ENCODE results near the gene TTN.
"Not testable (repeated sequence)": the region's sequence is repeated elsewhere in the genome, so short reads cannot be mapped to it uniquely, and the experiment has no call there.

Gene TTN

DNA sequence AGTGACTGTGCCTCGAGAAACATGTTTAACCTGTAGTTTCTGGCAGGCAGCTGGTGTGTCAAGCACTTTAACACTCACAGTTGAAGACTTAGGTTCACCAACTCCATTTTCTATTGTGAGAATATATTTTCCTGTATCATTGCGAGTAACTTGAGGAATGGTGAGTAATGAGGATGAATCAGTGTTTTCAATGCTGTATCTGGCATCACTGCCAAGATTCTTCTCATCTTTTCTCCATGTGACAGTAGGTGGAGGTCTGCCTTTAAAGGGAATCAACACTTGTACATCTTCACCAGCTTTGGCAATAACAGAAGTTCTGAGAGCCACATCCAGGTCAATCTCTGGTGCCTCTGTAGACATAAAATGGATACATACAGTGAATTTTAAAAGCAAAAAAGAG is 254.2 kb downstream of the TTN start:
- Histone ChIP-seq H3K4me1 (ENCODE audit: control insufficient read depth, insufficient read depth, low read length) (no peaks in the 10 kb centered on the region), H3K36me3 (ENCODE audit: control insufficient read depth, insufficient read depth, low read length) (peaks cover 6% of the 10 kb centered on the region), H3K9me3 (ENCODE audit: control insufficient read depth, insufficient read depth, low read length) (no peaks in the 10 kb centered on the region), H3K4me3 (ENCODE audit: low read depth, low read length) (no peak overlapping the region), H3K9ac (ENCODE audit: low read depth, low read length) (no peak overlapping the region), H3K27me3 (ENCODE audit: control insufficient read depth, insufficient read depth, low read length) (no peaks in the 10 kb centered on the region)

DNA sequence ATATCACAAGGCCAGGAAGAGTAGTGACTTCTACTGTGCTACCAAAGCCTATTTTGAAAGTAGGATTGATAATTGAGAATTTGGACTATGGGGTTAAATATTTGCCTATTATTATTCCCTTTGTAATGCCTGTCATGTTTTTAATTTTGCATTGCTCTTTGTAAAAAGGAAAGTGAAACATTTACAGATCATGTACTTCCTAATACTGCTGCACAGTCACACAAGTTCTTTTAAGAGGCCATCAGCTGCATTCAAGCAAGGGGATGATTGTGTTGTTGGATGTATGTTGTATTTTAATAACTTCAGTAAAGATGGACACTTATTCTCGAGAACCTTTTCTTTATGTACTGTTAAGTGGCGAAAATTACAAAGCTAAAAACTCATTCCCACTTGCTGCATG is 256.9 kb downstream of the TTN start:
- Histone ChIP-seq H3K27me3 (ENCODE audit: control insufficient read depth, insufficient read depth, low read length) (no peaks in the 10 kb centered on the region), H3K9ac (ENCODE audit: low read depth, low read length) (no peak overlapping the region), H3K4me1 (ENCODE audit: control insufficient read depth, insufficient read depth, low read length) (no peaks in the 10 kb centered on the region), H3K4me3 (ENCODE audit: low read depth, low read length) (no peak overlapping the region), H3K9me3 (ENCODE audit: control insufficient read depth, insufficient read depth, low read length) (no peaks in the 10 kb centered on the region), H3K36me3 (ENCODE audit: control insufficient read depth, insufficient read depth, low read length) (peaks cover 9% of the 10 kb centered on the region)

DNA sequence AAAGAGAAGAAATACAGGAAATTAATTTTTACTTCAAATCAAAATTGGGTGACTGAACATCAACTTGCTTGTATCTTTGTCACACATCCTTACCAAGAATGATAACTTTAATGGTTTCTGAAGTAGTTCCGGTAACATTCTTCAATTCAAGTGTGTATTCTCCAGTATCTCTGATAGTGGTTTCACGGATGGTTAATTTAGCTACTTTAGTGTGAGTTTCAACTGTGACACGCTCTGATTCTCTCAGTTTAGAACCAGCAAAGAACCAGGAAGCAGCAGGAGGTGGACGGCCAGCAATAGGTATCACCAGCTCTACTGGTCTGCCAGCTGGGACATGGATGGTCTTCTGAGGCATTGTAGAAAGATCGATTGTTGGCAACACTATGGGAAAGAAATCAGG is 264.7 kb downstream of the TTN start:
- Histone ChIP-seq H3K27me3 (ENCODE audit: control insufficient read depth, insufficient read depth, low read length) (no peaks in the 10 kb centered on the region), H3K36me3 (ENCODE audit: control insufficient read depth, insufficient read depth, low read length) (peaks cover 17% of the 10 kb centered on the region), H3K9me3 (ENCODE audit: control insufficient read depth, insufficient read depth, low read length) (no peaks in the 10 kb centered on the region), H3K4me1 (ENCODE audit: control insufficient read depth, insufficient read depth, low read length) (no peaks in the 10 kb centered on the region), H3K4me3 (ENCODE audit: low read depth, low read length) (no peak overlapping the region), H3K9ac (ENCODE audit: low read depth, low read length) (no peak overlapping the region)

DNA sequence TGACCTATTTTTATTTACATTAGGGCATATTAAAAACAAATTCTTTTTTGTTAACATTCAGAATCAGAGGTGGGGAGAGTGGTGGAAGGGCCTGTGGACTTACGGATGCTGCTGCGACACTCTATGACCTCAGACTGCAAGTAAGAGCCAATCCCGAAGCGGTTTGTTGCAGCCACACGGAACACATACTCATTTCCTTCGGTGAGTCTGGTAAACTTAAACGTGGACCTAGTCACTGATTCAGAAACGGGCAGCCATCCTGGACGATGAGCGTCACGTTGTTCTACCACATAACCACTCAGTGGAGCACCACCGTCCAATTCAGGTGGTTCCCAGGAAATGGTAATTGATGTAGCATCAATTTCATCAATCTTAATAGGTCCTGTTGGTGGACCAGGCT is 265.1 kb downstream of the TTN start:
- Histone ChIP-seq H3K36me3 (ENCODE audit: control insufficient read depth, insufficient read depth, low read length) (peaks cover 19% of the 10 kb centered on the region), H3K9me3 (ENCODE audit: control insufficient read depth, insufficient read depth, low read length) (no peaks in the 10 kb centered on the region), H3K9ac (ENCODE audit: low read depth, low read length) (no peak overlapping the region), H3K4me1 (ENCODE audit: control insufficient read depth, insufficient read depth, low read length) (no peaks in the 10 kb centered on the region), H3K27me3 (ENCODE audit: control insufficient read depth, insufficient read depth, low read length) (no peaks in the 10 kb centered on the region), H3K4me3 (ENCODE audit: low read depth, low read length) (no peak overlapping the region)

DNA sequence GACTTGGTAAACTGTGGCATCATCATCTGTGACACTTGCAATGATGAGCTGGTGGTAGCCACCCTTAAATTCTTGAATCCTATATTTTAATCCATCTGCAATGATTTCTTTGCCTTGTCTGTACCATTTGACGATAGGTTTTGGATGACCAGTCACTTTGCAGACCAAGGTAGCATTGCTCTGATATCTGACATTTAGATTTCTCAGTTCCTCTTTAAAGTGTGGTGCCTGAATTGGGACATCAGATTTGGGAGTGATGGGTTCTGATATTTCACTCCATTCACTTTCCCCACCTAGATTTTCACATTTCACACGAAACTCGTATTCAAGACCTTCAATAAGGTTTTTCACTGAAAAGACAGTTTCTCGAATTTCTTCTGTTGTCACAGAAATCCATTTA is 271.2 kb downstream of the TTN start:
- H3K27me3 ChIP-seq (ENCODE audit: control insufficient read depth, insufficient read depth, low read length): no peaks in the 10 kb centered on the region
- no peaks in the 10 kb centered on the region for H3K4me1 ChIP-seq (ENCODE audit: control insufficient read depth, insufficient read depth, low read length)
- H3K4me3 ChIP-seq (ENCODE audit: low read depth, low read length): no peak overlapping the region
- H3K9me3 ChIP-seq (ENCODE audit: control insufficient read depth, insufficient read depth, low read length): no peaks in the 10 kb centered on the region
- H3K36me3 ChIP-seq (ENCODE audit: control insufficient read depth, insufficient read depth, low read length): peaks cover 25% of the 10 kb centered on the region
- H3K9ac ChIP-seq (ENCODE audit: low read depth, low read length): no peak overlapping the region

DNA sequence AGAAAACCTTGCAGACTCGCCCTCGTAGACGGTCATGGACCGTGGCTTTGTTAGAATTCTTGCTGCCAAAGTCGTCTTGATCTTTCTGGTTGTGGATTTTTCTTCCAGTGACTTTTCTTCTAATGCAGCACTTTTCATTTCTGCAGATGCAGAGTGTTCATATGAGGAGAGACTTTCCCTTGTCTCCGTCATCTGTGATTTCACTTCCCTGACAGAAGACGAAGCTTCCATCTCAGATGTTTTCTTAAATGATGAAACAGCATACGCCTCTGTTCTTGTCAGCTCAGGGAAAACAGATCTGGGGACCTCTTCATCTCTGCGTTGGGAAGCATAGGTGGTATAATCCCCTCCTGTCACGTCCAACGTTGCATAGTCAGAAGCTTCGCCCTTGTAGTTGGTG is 276.1 kb downstream of the TTN start:
- Histone ChIP-seq H3K4me3 (ENCODE audit: low read depth, low read length) (no peak overlapping the region), H3K4me1 (ENCODE audit: control insufficient read depth, insufficient read depth, low read length) (no peaks in the 10 kb centered on the region), H3K27me3 (ENCODE audit: control insufficient read depth, insufficient read depth, low read length) (no peaks in the 10 kb centered on the region), H3K36me3 (ENCODE audit: control insufficient read depth, insufficient read depth, low read length) (peaks cover 17% of the 10 kb centered on the region), H3K9me3 (ENCODE audit: control insufficient read depth, insufficient read depth, low read length) (no peaks in the 10 kb centered on the region), H3K9ac (ENCODE audit: low read depth, low read length) (no peak overlapping the region)

DNA sequence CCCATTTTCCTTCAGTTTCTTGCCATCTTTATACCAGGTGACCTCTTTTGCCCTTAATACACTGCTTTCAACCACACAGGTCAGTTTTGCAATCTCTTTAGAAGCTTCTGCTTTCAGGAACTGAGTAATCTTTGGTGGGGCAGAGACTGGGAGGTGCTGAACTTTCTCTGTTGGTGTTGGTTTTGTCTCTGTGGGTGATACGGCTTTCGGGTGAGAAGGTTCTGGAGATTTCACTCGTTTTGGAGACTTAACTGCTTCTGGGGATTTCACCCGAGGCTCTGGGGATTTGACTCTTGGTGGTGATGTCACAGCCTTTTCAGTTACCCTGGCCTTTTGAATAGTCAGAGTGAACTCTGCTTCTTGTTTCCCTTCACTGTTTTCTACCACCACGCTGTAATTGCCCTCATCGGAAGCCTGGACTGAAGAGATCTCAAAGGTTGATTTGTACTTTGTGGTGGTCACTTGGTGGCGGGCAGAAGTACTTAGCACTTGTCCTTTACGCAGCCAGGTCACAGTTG is 276.5 kb downstream of the TTN start:
- H3K36me3 ChIP-seq (ENCODE audit: control insufficient read depth, insufficient read depth, low read length): peaks cover 17% of the 10 kb centered on the region
- H3K27me3 ChIP-seq (ENCODE audit: control insufficient read depth, insufficient read depth, low read length): no peaks in the 10 kb centered on the region
- H3K4me1 ChIP-seq (ENCODE audit: control insufficient read depth, insufficient read depth, low read length): no peaks in the 10 kb centered on the region
- H3K9ac ChIP-seq (ENCODE audit: low read depth, low read length): no peak overlapping the region
- H3K9me3 ChIP-seq (ENCODE audit: control insufficient read depth, insufficient read depth, low read length): no peaks in the 10 kb centered on the region
- no peak overlapping the region for H3K4me3 ChIP-seq (ENCODE audit: low read depth, low read length)

DNA sequence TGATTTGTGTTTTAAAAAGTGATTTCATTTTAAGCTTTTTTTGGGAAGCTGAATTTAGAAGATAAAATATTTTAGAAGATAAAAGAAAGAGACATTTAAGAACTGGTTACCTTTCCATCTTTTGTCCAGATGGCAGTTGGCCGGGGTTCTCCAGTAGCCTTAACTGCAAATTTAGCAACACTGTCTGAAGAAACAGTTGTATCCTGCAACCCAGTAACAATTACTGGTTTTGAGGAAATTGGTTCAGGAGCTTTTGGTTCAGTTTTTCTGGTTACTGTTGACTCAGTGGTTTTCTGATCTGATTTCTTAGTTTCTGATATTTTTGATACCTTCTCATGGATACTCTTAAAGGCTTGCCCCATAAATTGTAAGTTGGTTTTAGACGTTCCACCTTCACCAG is 277.1 kb downstream of the TTN start:
- no peak overlapping the region for H3K4me3 ChIP-seq (ENCODE audit: low read depth, low read length)
- H3K4me1 ChIP-seq (ENCODE audit: control insufficient read depth, insufficient read depth, low read length): no peaks in the 10 kb centered on the region
- H3K36me3 ChIP-seq (ENCODE audit: control insufficient read depth, insufficient read depth, low read length): peaks cover 17% of the 10 kb centered on the region
- no peaks in the 10 kb centered on the region for H3K27me3 ChIP-seq (ENCODE audit: control insufficient read depth, insufficient read depth, low read length)
- H3K9me3 ChIP-seq (ENCODE audit: control insufficient read depth, insufficient read depth, low read length): no peaks in the 10 kb centered on the region
- H3K9ac ChIP-seq (ENCODE audit: low read depth, low read length): no peak overlapping the region

DNA sequence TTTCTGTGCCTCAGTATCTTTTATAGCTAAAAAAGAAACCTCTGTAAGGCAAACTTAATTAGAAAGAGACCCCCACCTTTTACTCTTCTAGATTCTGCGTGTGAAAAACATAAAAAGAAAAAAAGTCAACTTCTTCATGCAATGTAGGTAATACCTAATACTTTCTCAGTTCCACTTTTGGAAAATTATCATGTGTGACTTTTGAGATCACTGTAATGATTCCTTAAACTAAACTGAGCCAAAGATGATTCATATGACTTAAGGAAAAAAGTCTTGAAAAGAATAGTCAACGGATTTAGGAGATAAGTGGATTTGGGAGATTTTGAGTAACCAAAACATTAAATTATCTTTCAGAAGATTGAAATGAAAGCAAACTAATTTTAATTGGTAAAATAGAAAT is 278.0 kb downstream of the TTN start:
- H3K27me3 ChIP-seq (ENCODE audit: control insufficient read depth, insufficient read depth, low read length): no peaks in the 10 kb centered on the region

DNA sequence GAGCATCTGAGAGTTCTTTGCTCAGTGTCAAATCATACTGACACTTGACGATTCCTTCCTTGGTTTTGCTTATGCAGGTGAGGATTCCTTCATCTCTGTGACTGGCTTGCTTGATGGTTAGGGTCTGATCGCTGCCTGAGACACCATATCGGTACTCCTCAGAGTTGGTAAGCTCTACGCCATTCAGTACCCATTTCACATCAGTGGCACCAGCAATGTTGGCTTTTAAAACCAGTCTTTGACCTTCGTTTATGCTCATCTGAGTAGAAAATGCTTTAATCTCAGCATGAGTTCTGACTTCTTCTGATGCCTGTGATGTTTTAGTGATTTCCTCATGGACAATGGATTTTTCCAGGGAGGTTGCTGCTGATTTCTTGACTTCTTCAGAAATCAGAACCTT is 278.6 kb downstream of the TTN start:
- Histone ChIP-seq H3K36me3 (ENCODE audit: control insufficient read depth, insufficient read depth, low read length) (peaks cover 10% of the 10 kb centered on the region), H3K4me1 (ENCODE audit: control insufficient read depth, insufficient read depth, low read length) (no peaks in the 10 kb centered on the region), H3K9ac (ENCODE audit: low read depth, low read length) (no peak overlapping the region), H3K4me3 (ENCODE audit: low read depth, low read length) (no peak overlapping the region), H3K27me3 (ENCODE audit: control insufficient read depth, insufficient read depth, low read length) (no peaks in the 10 kb centered on the region), H3K9me3 (ENCODE audit: control insufficient read depth, insufficient read depth, low read length) (no peaks in the 10 kb centered on the region)

More for the DNA sequence above, 278.0 kb downstream of the TTN start:
- Histone ChIP-seq H3K9ac (ENCODE audit: low read depth, low read length) (no peak overlapping the region), H3K36me3 (ENCODE audit: control insufficient read depth, insufficient read depth, low read length) (peaks cover 15% of the 10 kb centered on the region), H3K4me3 (ENCODE audit: low read depth, low read length) (no peak overlapping the region), H3K4me1 (ENCODE audit: control insufficient read depth, insufficient read depth, low read length) (no peaks in the 10 kb centered on the region), H3K9me3 (ENCODE audit: control insufficient read depth, insufficient read depth, low read length) (no peaks in the 10 kb centered on the region)

DNA sequence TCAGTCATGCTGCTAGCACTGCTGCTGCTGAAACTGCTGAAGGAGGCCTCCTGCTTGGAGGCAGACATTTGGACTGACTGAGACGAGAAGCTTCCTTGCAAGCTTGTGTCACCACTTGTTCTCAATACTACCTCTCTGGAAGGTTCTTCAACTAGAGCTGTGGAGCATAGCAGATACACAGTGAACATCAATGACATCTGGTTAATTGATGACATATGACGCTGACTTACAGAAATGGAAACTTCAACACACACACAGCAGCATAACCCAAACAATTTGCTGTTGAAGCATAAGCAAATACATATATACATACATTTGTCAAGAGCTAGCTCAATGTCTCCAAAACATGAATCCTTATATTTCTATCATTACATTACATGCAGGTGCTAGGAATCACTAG is 279.6 kb downstream of the TTN start:
- Histone ChIP-seq H3K9me3 (ENCODE audit: control insufficient read depth, insufficient read depth, low read length) (no peaks in the 10 kb centered on the region), H3K27me3 (ENCODE audit: control insufficient read depth, insufficient read depth, low read length) (no peaks in the 10 kb centered on the region), H3K4me1 (ENCODE audit: control insufficient read depth, insufficient read depth, low read length) (no peaks in the 10 kb centered on the region)

DNA sequence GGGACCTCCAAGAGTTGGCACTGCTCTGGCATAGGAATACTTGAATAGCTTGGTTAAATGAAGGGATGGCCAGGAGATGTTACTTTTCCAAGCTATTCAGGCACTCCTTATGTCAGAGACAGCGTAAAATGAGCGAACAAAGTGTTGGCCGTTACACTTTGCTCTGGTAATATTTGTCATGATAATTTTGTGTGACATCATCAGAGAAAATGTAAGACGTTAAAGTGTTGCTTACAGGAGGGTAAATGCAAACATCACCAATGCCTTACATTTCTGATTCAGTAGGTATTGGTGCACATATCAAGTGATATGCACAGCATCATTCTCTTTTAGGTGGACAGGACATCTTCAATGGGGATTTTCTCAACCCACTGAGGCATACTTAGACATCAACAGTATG is 281.0 kb downstream of the TTN start:
- H3K9me3 ChIP-seq (ENCODE audit: control insufficient read depth, insufficient read depth, low read length): no peaks in the 10 kb centered on the region
- no peaks in the 10 kb centered on the region for H3K36me3 ChIP-seq (ENCODE audit: control insufficient read depth, insufficient read depth, low read length)
- no peak overlapping the region for H3K4me3 ChIP-seq (ENCODE audit: low read depth, low read length)
- H3K9ac ChIP-seq (ENCODE audit: low read depth, low read length): no peak overlapping the region
- H3K27me3 ChIP-seq (ENCODE audit: control insufficient read depth, insufficient read depth, low read length): no peaks in the 10 kb centered on the region
- no peaks in the 10 kb centered on the region for H3K4me1 ChIP-seq (ENCODE audit: control insufficient read depth, insufficient read depth, low read length)

More for the DNA sequence above, 279.6 kb downstream of the TTN start:
- Histone ChIP-seq H3K9ac (ENCODE audit: low read depth, low read length) (no peak overlapping the region), H3K36me3 (ENCODE audit: control insufficient read depth, insufficient read depth, low read length) (peaks cover 3% of the 10 kb centered on the region), H3K4me3 (ENCODE audit: low read depth, low read length) (no peak overlapping the region)

DNA sequence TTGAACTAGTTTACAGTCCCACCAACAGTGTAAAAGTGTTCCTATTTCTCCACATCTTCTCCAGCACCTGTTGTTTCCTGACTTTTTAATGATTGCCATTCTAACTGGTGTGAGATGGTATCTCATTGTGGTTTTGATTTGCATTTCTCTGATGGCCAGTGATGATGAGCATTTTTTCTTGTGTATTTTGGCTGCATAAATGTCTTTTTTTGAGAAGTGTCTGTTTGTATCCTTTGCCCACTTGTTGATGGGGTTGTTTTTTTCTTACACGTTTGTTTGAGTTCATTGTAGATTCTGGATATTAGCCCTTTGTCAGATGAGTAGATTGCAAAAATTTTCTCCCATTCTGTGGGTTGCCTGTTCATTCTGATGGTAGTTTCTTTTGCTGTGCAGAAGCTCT is 281.8 kb downstream of the TTN start:
- not testable (repeated sequence) for H3K36me3 ChIP-seq (ENCODE audit: control insufficient read depth, insufficient read depth, low read length); H3K27me3 ChIP-seq (ENCODE audit: control insufficient read depth, insufficient read depth, low read length); H3K4me3 ChIP-seq (ENCODE audit: low read depth, low read length); H3K9ac ChIP-seq (ENCODE audit: low read depth, low read length); H3K4me1 ChIP-seq (ENCODE audit: control insufficient read depth, insufficient read depth, low read length); H3K9me3 ChIP-seq (ENCODE audit: control insufficient read depth, insufficient read depth, low read length)

Measured in iPS-15b (cell line).